ENCODE data around the gene BTN2A1.

BTN2A1 gene

GRCh38 chr6:26452631-26453235 lies 5.0 kb upstream of the BTN2A1 start:
- Histone ChIP-seq H3F3A (ENCODE audit: control insufficient read depth, insufficient read depth) (no peaks in the 10 kb centered on the region), H3K4me1 (ENCODE audit: control insufficient read depth, low read length) (peaks cover 6% of the 10 kb centered on the region), H3K9me2 (replicated peaks; ENCODE audit: control insufficient read depth, low read length) (no peaks in the 10 kb centered on the region), H3K4me3 (ENCODE audit: low read length) (no peak overlapping the region), H3K79me2 (ENCODE audit: control insufficient read depth, low read length) (no peaks in the 10 kb centered on the region), H3K27me3 (ENCODE audit: control insufficient read depth, low read length) (no peaks in the 10 kb centered on the region), H3K9me3 (ENCODE audit: control insufficient read depth, insufficient read depth, low read length) (no peaks in the 10 kb centered on the region), H3K36me3 (ENCODE audit: control insufficient read depth, low read length) (no peaks in the 10 kb centered on the region), H3K27ac (ENCODE audit: low read depth, low read length) (no peak overlapping the region), H4K20me1 (ENCODE audit: control insufficient read depth, insufficient read depth, low read depth, low read length) (no peaks in the 10 kb centered on the region), H3K4me2 (ENCODE audit: low read length) (no peak overlapping the region)
- TF ChIP-seq CTCF (IDR thresholded peaks at IDR 0.05; ENCODE audit: low read depth, low read length, poor library complexity, severe bottlenecking) = no peak

GRCh38 chr6:26454631-26455030 lies 3.1 kb upstream of the BTN2A1 start:
- Histone ChIP-seq H3K4me1 (ENCODE audit: control insufficient read depth, low read length) (peaks cover 14% of the 10 kb centered on the region), H3K36me3 (ENCODE audit: control insufficient read depth, low read length) (peaks cover 7% of the 10 kb centered on the region), H3K4me3 (ENCODE audit: low read length) (no peak overlapping the region), H3K4me2 (ENCODE audit: low read length) (no peak overlapping the region), H3K27me3 (ENCODE audit: control insufficient read depth, low read length) (no peaks in the 10 kb centered on the region), H3K27ac (ENCODE audit: low read depth, low read length) (no peak overlapping the region), H3K9me3 (ENCODE audit: control insufficient read depth, insufficient read depth, low read length) (no peaks in the 10 kb centered on the region), H3F3A (ENCODE audit: control insufficient read depth, insufficient read depth) (no peaks in the 10 kb centered on the region), H4K20me1 (ENCODE audit: control insufficient read depth, insufficient read depth, low read depth, low read length) (no peaks in the 10 kb centered on the region), H3K79me2 (ENCODE audit: control insufficient read depth, low read length) (peaks cover 18% of the 10 kb centered on the region), H3K9me2 (replicated peaks; ENCODE audit: control insufficient read depth, low read length) (no peaks in the 10 kb centered on the region)
- TF ChIP-seq EZH2phosphoT487 (IDR thresholded peaks at IDR 0.05; ENCODE audit: borderline replicate concordance, low read length) = no peak
- TF ChIP-seq CTCF (IDR thresholded peaks at IDR 0.05; ENCODE audit: low read depth, low read length, poor library complexity, severe bottlenecking) = no peak

GRCh38 chr6:26455357-26455970 lies 2.3 kb upstream of the BTN2A1 start:
- Histone ChIP-seq H3K27me3 (ENCODE audit: control insufficient read depth, low read length) (no peaks in the 10 kb centered on the region), H3K79me2 (ENCODE audit: control insufficient read depth, low read length) (peaks cover 26% of the 10 kb centered on the region), H3K36me3 (ENCODE audit: control insufficient read depth, low read length) (peaks cover 16% of the 10 kb centered on the region), H3K9me3 (ENCODE audit: control insufficient read depth, insufficient read depth, low read length) (no peaks in the 10 kb centered on the region), H3K4me3 (ENCODE audit: low read length) (no peak overlapping the region), H3F3A (ENCODE audit: control insufficient read depth, insufficient read depth) (no peaks in the 10 kb centered on the region), H3K9me2 (replicated peaks; ENCODE audit: control insufficient read depth, low read length) (no peaks in the 10 kb centered on the region), H4K20me1 (ENCODE audit: control insufficient read depth, insufficient read depth, low read depth, low read length) (no peaks in the 10 kb centered on the region), H3K4me1 (ENCODE audit: control insufficient read depth, low read length) (peaks cover 20% of the 10 kb centered on the region), H3K4me2 (ENCODE audit: low read length) (no peak overlapping the region), H3K27ac (ENCODE audit: low read depth, low read length) (no peak overlapping the region)
- TF ChIP-seq EZH2phosphoT487 (IDR thresholded peaks at IDR 0.05; ENCODE audit: borderline replicate concordance, low read length) = no peak
- no peak for TF ChIP-seq CTCF (IDR thresholded peaks at IDR 0.05; ENCODE audit: low read depth, low read length, poor library complexity, severe bottlenecking)

Data from DOHH2 (cell line).